Gastrocnemius medialis (tissue), 4 donors: Measurements from ENCODE around the gene ADCY5. TPM values are rescaled to one million over a fixed set of nuclear protein-coding genes. Genes with fewer than 3 reads are reported as not detected.

Experiments
- ATAC-seq, 2 donors: fragments of 150-250 bp; one replicate each; pipeline ENCODE4 v1.9.1; 2016
- DNase-seq, 2 donors: peaks; one replicate each; pipeline ENCODE4 v3.0.0-alpha.2; 2019
- H3K27ac ChIP-seq, 4 donors: fragments of 200-600 bp; sonication (generic); 1 replicate in 1 of 4; 2 replicates in 3 of 4; pipeline ENCODE4 v1.5.1; 2016 to 2018; ENCODE audit warnings: mild to moderate bottlenecking in 2 of 4, moderate library complexity in 1 of 4
- H3K27me3 ChIP-seq, 3 donors: fragments of 200-600 bp; sonication (generic) in 2 of 3; 1 replicate in 1 of 3; 2 replicates in 2 of 3; pipeline versions ENCODE4 v1.5.1 to v1.6.0; 2016 to 2019; ENCODE audit warnings: mild to moderate bottlenecking in 1 of 3, moderate library complexity in 1 of 3
- H3K36me3 ChIP-seq, 2 donors: fragments of 200-600 bp; sonication (generic) in 1 of 2; one replicate each; pipeline ENCODE4 v1.5.1; 2017 to 2018
- H3K4me1 ChIP-seq, 2 donors: fragments of 200-600 bp; sonication (generic) in 1 of 2; one replicate each; pipeline ENCODE4 v1.5.1; 2016 to 2017; ENCODE audit warnings: mild to moderate bottlenecking in 2 of 2
- H3K4me3 ChIP-seq, 4 donors: fragments of 200-600 bp; sonication (generic) in 3 of 4; 1 replicate in 1 of 4; 2 replicates in 3 of 4; pipeline ENCODE4 v1.5.1; 2016 to 2019; ENCODE audit warnings: mild to moderate bottlenecking in 2 of 4
- H3K9me3 ChIP-seq, 3 donors: fragments of 200-600 bp; sonication (generic) in 2 of 3; 1 replicate in 1 of 3; 2 replicates in 2 of 3; pipeline ENCODE4 v1.5.1; 2016 to 2019
- POLR2A ChIP-seq, 2 donors: fragments of 450-650 bp; IDR thresholded peaks; one replicate each; pipeline ENCODE4 v1.6.1; 2017; ENCODE audit warnings: antibody characterized with exemption in 2 of 2, mild to moderate bottlenecking in 2 of 2, moderate library complexity in 2 of 2
- in situ Hi-C, 4 donors: fragments of 200-750 bp; cut with MboI; loops; one replicate each; pipeline versions ENCODE4 v1.15.0 to v1.8.0; 2017; ENCODE audit warnings: low sequenced_read_pairs in 4 of 4
- intact Hi-C: fragments of 100-400 bp; cut with DNase I; formaldehyde crosslinking; loops from one replicate; pipeline ENCODE4 v1.15.1; 2023; ENCODE audit warnings: low total_unique reads
- total RNA-seq, 4 donors: library from RNA; depleted of rRNA; stranded (reverse); fragments of >200 nt; gene quantifications; one replicate each; pipeline versions ENCODE4 v1.1.0 to v1.2.3, GENCODE V29; 2016
- TF ChIP-seq, protein P1 (sequence below), 5 experiments: fragments of 450-650 bp in 3 of 5; fragments of 200-600 bp in 2 of 5; sonication (generic) in 2 of 5; IDR thresholded peaks in 4 of 5; conservative IDR thresholded peaks in 1 of 5; 1 replicate in 4 of 5; 2 replicates in 1 of 5; pipeline ENCODE4 v1.5.1; 2016 to 2019; ENCODE audit warnings: antibody characterized with exemption in 5 of 5, mild to moderate bottlenecking in 3 of 5, moderate library complexity in 3 of 5

The ADCY5 gene
- total RNA-seq, 4 donors from 2014 or later = 1.0 to 6.4 (median 4.3) TPM

DNA sequence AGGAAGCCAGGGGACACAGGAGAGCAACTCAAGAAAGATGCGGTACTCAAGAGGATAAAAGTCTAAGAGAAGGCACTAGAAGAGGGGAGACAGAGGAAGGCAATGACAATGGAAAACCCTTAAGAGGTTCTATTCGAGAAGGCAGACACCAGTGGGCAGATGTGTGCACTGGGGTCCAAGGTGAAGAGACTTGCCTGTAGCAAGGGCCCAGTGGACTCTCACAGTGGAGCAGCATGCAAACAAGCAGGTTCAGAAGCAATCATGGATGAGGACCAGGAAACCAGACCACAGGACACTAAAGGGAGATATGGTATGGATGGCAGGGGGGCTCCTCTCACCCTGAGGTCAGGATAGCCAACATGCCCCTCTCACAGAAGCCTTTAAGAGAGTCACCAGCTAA is 2.7 kb downstream of the ADCY5 start:
- DNase-seq = no peak
- H3K27me3 ChIP-seq = peaks cover 14 to 33% (median 23%) of the 10 kb centered on the region in 3 donors
- H3K4me1 ChIP-seq = peaks cover 4 to 5% of the 10 kb centered on the region in 2 donors
- H3K9me3 ChIP-seq = no peaks in the 10 kb centered on the region
- peak overlapping the region in 1 of 4 donors; percentile 35 for H3K27ac ChIP-seq
- in situ Hi-C loops = no loop called here
- ATAC-seq = no peak
- intact Hi-C loops = loop anchor here (5.0 kb wide), 1 partner anchor 111 kb away; no protein-coding TSS in a partner anchor
- TF ChIP-seq, protein P1, sequence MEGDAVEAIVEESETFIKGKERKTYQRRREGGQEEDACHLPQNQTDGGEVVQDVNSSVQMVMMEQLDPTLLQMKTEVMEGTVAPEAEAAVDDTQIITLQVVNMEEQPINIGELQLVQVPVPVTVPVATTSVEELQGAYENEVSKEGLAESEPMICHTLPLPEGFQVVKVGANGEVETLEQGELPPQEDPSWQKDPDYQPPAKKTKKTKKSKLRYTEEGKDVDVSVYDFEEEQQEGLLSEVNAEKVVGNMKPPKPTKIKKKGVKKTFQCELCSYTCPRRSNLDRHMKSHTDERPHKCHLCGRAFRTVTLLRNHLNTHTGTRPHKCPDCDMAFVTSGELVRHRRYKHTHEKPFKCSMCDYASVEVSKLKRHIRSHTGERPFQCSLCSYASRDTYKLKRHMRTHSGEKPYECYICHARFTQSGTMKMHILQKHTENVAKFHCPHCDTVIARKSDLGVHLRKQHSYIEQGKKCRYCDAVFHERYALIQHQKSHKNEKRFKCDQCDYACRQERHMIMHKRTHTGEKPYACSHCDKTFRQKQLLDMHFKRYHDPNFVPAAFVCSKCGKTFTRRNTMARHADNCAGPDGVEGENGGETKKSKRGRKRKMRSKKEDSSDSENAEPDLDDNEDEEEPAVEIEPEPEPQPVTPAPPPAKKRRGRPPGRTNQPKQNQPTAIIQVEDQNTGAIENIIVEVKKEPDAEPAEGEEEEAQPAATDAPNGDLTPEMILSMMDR (IDR thresholded peaks at IDR 0.05 in 4 of 5, conservative IDR thresholded peaks at IDR 0.05 in 1 of 5) = no peak
- TF ChIP-seq POLR2A (IDR thresholded peaks at IDR 0.05) = no peak
- peak overlapping the region in 3 of 4 donors; percentile 18 to 42 (median 36) for H3K4me3 ChIP-seq
- no peaks in the 10 kb centered on the region for H3K36me3 ChIP-seq

DNA sequence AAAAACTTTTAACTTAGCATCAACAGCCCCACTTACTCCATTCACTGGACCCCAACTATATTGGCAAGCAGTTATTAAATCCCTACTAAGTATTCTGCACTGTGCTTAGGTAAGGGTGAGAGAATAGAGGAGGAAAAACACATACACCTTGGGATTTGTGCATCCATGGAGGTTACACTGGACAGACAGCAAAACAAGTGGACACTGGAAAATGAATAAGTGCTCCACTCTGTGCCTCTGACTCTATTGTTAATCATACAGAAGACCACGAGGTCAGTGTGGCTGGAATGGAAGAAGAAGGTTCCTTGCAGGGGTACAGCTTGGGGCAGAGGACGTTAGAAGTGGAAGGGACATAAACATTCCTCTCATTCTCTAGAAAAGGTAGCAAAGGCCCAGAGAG is 3.2 kb downstream of the ADCY5 start:
- in situ Hi-C loops = no loop called here
- intact Hi-C loops = loop anchor here (5.0 kb wide), 1 partner anchor 112 kb away; no protein-coding TSS in a partner anchor
- no peak for DNase-seq
- Histone ChIP-seq H3K4me3 (peak overlapping the region in 1 of 4 donors; percentile 42), H3K9me3 (no peaks in the 10 kb centered on the region), H3K36me3 (no peaks in the 10 kb centered on the region), H3K27ac (no peak overlapping the region), H3K4me1 (peaks cover 4 to 5% of the 10 kb centered on the region in 2 donors), H3K27me3 (peaks cover 14 to 29% (median 20%) of the 10 kb centered on the region in 3 donors)
- ATAC-seq = no peak
- TF ChIP-seq POLR2A (IDR thresholded peaks at IDR 0.05) = no peak
- TF ChIP-seq, protein P1 (IDR thresholded peaks at IDR 0.05 in 4 of 5, conservative IDR thresholded peaks at IDR 0.05 in 1 of 5) = no peak

DNA sequence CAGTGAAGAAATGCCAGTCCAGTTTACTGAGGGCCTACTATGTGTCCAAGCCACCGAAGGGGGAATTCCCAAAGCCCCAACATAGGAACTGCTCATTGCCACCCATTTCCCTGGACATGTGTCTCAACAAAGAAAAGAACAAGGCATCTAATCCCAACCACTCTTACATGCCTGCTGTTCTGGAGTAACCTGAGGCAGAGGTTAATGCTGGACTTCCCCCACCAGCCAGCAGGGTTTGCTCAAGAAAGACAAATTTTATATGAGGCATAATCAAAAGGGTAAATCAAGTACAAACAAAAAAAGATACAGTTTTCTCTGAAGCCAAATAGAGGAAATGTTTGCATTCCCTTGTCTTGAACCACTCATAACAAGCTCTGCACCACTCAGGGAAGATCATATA is 4.1 kb downstream of the ADCY5 start:
- Histone ChIP-seq H3K27me3 (peaks cover 6 to 21% (median 10%) of the 10 kb centered on the region in 3 donors), H3K9me3 (no peaks in the 10 kb centered on the region), H3K4me3 (peak overlapping the region in 1 of 4 donors; percentile 14), H3K36me3 (no peaks in the 10 kb centered on the region), H3K27ac (no peak overlapping the region), H3K4me1 (peaks cover 0 to 4% of the 10 kb centered on the region in 2 donors)
- intact Hi-C loops = loop anchor here (5.0 kb wide), 1 partner anchor 113 kb away; no protein-coding TSS in a partner anchor
- ATAC-seq = no peak
- TF ChIP-seq POLR2A (IDR thresholded peaks at IDR 0.05) = no peak
- TF ChIP-seq, protein P1 (IDR thresholded peaks at IDR 0.05 in 4 of 5, conservative IDR thresholded peaks at IDR 0.05 in 1 of 5) = no peak
- no peak for DNase-seq
- in situ Hi-C loops = no loop called here

DNA sequence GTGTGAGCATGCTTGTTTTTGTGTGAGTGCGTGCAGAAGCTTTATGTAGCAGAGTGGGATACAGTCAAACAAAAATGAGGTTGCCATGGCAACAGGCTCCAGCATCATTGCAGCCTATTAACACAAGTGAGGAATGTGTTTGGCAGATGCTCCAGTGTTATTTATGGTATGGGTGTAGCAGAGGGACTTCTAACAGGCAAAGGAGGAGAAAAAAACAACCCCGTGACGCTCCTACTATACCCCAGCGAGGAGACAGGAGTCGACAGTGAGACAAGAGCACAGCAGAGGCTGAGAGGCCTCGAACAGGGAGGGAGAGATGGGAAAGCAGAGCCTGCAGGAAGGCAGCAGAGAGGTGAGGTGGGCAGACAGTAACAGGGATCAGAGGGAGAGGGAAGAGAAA is 4.9 kb downstream of the ADCY5 start:
- intact Hi-C loops (no loop called here), in situ Hi-C loops (no loop called here)
- peak overlapping the region in 1 of 4 donors; percentile 4 for H3K27ac ChIP-seq
- no peaks in the 10 kb centered on the region for H3K36me3 ChIP-seq
- peaks cover 5 to 17% (median 7%) of the 10 kb centered on the region in 3 donors for H3K27me3 ChIP-seq
- ATAC-seq = no peak
- DNase-seq = no peak
- H3K9me3 ChIP-seq = no peaks in the 10 kb centered on the region
- TF ChIP-seq, protein P1 (IDR thresholded peaks at IDR 0.05 in 4 of 5, conservative IDR thresholded peaks at IDR 0.05 in 1 of 5) = no peak
- TF ChIP-seq POLR2A (IDR thresholded peaks at IDR 0.05) = no peak
- H3K4me3 ChIP-seq = peak overlapping the region in 1 of 4 donors; percentile 14
- peaks cover 0 to 4% of the 10 kb centered on the region in 2 donors for H3K4me1 ChIP-seq

DNA sequence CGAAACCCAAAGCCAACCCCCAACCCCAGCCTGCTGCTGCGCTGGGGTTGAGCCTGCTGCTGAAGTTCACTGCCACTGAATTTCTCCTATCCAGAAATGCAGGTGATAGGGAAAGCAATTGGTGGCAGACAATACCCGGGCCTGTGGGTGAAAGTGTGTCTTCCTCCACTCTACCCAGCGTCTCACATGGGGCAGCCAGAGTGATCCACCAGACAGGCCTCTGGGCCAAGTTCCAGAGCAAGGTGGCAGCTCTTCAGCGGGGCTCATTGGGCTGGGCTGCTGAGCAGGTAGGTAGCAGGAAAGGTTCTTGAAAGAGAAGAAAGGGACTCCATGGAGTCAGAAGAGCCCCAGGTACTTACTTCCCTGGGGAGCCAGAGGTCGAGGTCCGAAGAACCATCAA is 6.0 kb downstream of the ADCY5 start:
- Histone ChIP-seq H3K4me3 (no peak overlapping the region), H3K9me3 (no peaks in the 10 kb centered on the region), H3K36me3 (no peaks in the 10 kb centered on the region), H3K27ac (no peak overlapping the region), H3K27me3 (peaks cover 0 to 7% (median 0%) of the 10 kb centered on the region in 3 donors), H3K4me1 (no peaks in the 10 kb centered on the region)
- in situ Hi-C loops = no loop called here
- intact Hi-C loops = no loop called here
- DNase-seq (no peak), ATAC-seq (no peak)
- TF ChIP-seq POLR2A (IDR thresholded peaks at IDR 0.05) = no peak
- TF ChIP-seq, protein P1 (IDR thresholded peaks at IDR 0.05 in 4 of 5, conservative IDR thresholded peaks at IDR 0.05 in 1 of 5) = no peak
